GM12874 (cell line): ENCODE data around the gene FAAP20.

ENCODE experiments used
- TF ChIP-seq, protein P1 (sequence below): IDR thresholded peaks from 2 replicates; pipeline ENCODE4 v1.5.1; 2011; ENCODE audit warnings: low read depth, mild to moderate bottlenecking, control low read depth, low read length, moderate library complexity; ENCODE audit not compliant: insufficient read depth

The FAAP20 gene

DNA sequence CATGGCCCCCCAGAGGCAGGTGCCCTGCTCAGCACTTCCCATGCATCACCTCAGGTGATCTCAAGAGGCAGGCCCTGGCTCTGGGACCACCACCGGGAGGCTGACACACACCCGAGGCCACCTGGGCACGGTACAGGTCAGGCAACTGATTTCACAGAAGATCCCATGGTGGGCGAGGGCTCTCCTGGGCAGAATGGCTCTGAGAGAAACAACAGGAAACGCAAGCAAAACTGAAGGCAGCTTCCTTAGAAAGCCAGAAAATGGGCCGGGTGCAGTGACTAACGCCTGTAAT, 22.1 kb upstream of the FAAP20 start:
- TF ChIP-seq, protein P1, sequence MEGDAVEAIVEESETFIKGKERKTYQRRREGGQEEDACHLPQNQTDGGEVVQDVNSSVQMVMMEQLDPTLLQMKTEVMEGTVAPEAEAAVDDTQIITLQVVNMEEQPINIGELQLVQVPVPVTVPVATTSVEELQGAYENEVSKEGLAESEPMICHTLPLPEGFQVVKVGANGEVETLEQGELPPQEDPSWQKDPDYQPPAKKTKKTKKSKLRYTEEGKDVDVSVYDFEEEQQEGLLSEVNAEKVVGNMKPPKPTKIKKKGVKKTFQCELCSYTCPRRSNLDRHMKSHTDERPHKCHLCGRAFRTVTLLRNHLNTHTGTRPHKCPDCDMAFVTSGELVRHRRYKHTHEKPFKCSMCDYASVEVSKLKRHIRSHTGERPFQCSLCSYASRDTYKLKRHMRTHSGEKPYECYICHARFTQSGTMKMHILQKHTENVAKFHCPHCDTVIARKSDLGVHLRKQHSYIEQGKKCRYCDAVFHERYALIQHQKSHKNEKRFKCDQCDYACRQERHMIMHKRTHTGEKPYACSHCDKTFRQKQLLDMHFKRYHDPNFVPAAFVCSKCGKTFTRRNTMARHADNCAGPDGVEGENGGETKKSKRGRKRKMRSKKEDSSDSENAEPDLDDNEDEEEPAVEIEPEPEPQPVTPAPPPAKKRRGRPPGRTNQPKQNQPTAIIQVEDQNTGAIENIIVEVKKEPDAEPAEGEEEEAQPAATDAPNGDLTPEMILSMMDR = no peak

DNA sequence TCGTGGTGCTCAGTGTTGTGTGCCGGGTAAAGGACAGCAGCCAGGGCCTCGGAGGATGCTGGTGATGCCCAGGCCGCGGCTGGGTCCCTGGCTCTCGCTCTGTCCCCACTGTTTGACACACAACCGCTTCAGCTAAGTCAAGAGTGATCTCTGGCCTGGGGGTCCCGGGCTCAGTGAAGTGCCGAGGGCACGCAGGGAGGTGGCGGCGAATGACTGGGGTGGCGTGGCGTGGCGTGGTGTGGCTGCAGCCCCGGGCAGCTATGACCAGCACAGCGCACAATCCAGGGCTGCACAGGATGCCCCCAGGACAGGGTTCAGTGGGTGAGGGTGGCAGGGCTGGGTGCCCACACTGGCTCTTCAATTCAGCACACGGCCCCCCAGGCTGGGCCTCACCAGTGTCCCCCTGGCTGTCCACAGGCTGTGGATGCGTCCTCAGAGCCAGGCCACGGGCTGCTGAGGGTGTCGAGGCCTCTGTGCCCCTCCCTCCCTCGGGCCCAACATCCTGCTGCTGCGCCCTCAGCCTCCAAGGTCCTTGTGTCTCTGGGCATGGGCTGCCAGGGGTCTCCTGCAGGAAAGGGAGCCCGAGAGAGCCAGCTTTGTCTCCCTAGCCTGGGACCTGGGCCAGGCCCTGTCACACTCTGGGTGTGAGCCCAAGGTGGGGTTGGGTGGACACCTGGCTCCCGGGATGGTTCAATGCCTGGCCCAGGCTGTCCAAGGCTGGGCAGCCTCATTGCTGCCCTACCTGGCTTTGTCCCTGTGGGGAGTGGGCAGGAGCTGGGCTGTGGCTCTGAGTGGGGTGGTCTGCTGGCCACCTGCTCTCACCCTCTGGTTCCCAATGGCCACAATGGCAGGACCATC, 21.6 kb upstream of the FAAP20 start:
- TF ChIP-seq, protein P1 = no peak

DNA sequence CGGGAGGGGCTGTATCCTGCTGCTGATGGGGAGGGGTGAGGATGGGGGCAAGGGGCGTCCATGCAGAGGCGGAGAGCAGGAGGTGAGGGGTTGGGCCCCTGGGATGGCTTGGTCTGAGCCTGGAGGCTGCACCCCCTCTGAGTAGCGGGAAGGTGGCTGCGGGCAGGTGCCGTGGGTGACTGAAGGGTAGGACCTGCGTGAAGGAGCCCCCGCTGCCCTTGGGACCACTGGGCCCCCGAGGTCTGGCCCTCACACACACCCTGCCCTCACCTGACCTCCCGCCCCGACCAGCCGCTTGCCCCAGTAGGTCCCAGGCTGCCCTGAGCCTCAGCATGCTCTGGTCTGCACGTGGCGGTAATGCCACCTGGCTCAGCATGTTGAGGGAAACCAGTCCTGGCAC, 20.8 kb upstream of the FAAP20 start:
- TF ChIP-seq, protein P1 = no peak

DNA sequence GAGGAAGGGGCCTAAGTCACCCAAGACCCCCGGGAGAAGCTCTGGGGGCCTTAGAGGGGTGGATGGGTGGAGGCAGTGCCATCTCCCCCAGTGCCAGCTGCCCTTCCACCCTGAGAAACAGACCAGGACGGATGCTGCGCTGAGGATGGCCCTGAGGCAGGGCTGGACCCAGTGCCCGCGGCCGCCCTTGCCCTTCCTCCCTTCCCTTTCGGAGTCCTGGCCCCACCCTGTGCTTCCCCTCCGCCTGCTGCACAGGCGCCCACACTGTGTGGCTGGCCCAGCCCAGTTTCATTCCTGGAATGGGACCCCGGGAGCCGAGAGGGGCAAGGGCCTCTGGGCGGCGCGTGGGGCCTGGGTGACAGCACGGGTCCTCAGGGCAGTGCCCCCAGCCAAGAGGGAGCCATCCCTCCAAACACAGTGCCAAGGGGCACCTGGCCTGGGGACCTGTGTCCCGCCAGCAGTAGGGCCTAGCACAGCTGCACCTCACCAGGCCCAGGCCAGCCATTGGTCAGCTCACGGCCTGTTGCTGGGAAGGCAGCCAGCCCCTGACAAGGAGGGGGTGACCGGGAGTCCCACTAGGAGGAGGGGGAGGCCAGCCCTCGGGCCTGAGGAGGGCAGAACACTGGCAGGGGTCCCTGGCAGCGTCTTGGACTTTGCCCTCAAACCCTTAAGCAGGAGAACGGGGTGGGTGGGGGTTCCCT, 20.1 kb upstream of the FAAP20 start:
- TF ChIP-seq, protein P1 = no peak

DNA sequence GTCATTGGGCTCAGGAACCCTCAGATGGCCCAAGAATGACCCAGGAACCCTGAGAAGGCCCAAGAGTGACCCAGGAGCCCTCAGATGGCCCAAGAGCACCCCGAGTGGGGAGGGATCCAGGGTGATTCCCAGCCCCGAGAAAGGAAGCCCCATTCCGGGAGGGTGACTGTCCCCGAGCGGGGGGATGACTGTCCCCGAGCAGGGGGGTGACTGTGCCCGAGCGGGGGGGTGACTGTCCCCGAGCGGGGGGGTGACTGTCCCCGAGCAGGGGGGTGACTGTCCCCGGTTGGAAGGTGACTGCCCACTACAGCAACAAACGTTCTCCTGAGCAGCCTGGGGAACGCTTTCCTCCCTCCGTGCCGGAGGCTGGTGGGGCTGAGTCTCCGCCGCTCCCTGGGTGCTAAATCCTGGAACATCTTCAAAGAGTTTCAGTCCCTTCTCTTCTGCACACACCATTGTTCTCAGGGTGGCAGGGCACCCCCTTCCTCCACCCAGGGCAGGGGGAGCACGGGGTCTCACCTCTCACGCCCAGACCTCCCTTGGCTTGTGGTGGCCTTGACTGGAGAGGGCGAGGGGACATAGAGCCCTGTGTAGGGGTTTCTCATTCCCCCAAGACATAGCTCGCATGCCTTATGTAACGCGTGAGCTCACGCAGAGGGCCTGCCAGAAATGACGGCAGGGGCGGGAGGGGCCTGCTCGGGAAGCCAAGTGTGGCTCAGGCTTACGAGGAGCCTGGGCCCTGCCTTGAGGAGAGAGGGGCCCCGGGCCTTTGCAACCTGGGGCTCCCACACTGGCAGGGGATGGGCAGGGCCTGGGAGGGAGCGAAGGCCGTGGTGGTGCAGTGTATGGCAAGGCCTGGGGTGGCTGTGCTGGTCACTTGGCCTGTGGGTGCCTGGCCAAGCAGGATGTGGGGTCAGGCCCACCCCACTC, 19.3 kb upstream of the FAAP20 start:
- TF ChIP-seq, protein P1 = no peak

DNA sequence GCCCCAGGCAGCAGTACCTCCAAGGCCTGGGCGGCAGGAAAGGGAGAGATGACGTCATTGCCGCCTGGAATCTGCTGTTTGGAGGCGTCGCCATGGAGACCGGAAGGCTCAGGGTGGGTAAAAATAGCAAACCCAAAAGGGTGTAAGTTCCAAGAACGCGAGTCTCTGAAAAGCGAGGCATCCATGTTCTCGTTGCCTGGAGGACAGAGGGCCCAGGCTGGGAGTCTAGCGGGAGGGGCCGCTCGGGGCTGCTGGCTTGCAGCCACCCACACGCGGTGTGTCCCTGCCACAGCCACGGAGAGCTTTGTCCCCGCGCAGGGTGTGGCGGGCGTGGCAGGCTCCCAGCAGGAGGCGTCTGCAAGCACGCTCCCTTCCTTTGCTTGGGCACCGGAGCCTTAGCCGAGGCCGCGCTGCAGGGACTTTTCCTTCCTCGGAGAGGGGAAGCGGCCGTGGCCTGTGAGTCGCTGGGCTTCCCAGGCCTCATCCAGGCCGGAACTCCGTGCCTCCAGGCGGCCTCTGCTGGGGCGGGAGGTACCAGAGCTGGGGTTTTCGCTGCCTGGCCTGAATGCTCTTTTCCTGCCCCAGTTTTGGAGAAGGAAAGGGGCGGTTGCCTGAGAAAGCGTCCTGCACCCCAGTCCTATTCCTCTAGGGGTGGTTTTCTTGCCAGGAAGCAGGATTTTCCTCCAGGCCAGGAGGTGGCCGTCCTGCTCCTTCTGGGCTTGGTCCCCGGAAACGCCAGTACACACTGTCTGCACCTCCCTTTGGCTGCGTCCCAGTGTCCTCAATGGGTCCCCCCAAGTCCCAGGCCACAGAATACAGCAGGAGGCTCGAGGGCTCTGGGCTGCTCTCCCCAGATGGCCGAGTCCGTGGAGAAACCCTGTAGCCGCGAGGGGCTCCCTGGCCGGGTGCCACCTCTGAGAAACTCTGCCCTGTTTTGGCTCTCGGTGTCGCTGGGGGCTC, 18.2 kb upstream of the FAAP20 start:
- TF ChIP-seq, protein P1 = peak; percentile 36; the same call in 1 of the 2 replicates
